ENCODE data around the gene GPRC5A.

Gene GPRC5A

DNA sequence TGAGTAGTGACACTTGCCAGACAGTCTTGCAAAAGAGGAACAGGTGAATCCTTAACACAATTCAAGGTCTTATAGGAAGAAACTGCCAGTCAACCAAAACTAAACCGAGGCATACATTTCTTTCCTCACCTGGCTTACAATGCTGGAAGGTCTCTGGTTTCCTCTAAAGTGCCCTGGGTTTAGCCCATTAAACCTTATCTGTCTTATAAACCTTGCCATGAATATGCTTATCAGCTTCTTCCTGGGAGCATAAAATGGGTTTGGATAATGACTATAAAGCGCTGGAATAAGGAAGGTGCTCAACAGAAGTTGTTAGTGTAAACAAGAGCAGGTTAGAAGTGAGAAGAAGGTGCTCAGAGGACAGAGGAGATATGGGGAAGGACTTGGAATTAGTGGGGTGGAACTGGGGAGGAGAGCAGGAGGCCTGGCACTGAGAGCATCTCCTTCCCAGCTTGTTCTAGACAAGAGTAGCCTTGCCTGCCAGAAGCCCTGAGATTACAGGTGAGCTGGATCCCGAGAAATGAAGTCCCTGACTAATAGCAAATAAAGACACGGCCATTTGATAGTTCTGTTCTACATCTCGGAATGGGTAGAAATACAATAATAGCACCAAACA lies 14.1 kb upstream of the GPRC5A start:
- Mint-ChIP-seq H3K27ac (no peak overlapping the region), H3K9me3 (no peaks in the 10 kb centered on the region), H3K36me3 (no peaks in the 10 kb centered on the region), H3K4me3 (no peak overlapping the region), H3K4me1 (no peaks in the 10 kb centered on the region), H3K27me3 (peaks cover 5% of the 10 kb centered on the region)
- ATAC-seq (ENCODE audit: low read depth) (no peak), DNase-seq (ENCODE audit: low spot score in 2 of 2) (no peak)

GRCh38 chr12:12877781-12878455 lies 13.4 kb upstream of the GPRC5A start:
- Mint-ChIP-seq H3K36me3 (no peaks in the 10 kb centered on the region), H3K9me3 (no peaks in the 10 kb centered on the region), H3K27ac (no peak overlapping the region), H3K4me1 (no peaks in the 10 kb centered on the region), H3K27me3 (peaks cover 5% of the 10 kb centered on the region), H3K4me3 (no peak overlapping the region)
- no peak for DNase-seq (ENCODE audit: low spot score in 2 of 2)
- ATAC-seq (ENCODE audit: low read depth): no peak

DNA sequence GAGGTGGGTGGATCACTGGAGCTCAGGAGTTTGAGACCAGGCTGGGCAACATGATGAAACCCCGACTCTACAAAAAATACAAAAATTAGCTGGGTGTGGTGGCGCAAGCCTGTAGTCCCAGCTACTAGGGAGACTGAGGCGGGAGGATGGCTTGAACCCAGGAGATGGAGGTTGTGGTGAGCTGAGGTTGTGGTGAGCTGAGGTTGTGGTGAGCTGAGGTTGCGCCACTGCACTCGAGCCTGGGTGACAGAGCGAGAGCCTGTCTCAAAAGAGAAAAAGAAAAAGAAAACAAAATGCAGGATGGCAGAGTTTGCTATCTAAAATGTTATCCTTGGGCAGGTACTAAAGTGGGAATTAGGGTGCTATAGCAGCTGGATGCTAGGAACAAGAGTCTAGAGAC lies 10.8 kb upstream of the GPRC5A start:
- Mint-ChIP-seq H3K4me3 (no peak overlapping the region), H3K27me3 (peaks cover 5% of the 10 kb centered on the region), H3K4me1 (no peaks in the 10 kb centered on the region), H3K36me3 (no peaks in the 10 kb centered on the region), H3K9me3 (no peaks in the 10 kb centered on the region), H3K27ac (no peak overlapping the region)
- DNase-seq (ENCODE audit: low spot score in 2 of 2) (no peak), ATAC-seq (ENCODE audit: low read depth) (no peak)

- Mint-ChIP-seq H3K27me3 (peaks cover 8% of the 10 kb centered on the region), H3K4me3 (no peak overlapping the region), H3K4me1 (no peaks in the 10 kb centered on the region), H3K36me3 (no peaks in the 10 kb centered on the region), H3K9me3 (no peaks in the 10 kb centered on the region), H3K27ac (no peak overlapping the region)
- ATAC-seq (ENCODE audit: low read depth) (no peak), DNase-seq (ENCODE audit: low spot score in 2 of 2) (no peak)
Measured at GRCh38 chr12:12881151-12881909, 10.0 kb upstream of the GPRC5A start.

GRCh38 chr12:12882288-12882687 lies 9.1 kb upstream of the GPRC5A start:
- ATAC-seq (ENCODE audit: low read depth) (no peak), DNase-seq (ENCODE audit: low spot score in 2 of 2) (no peak)
- Mint-ChIP-seq H3K36me3 (no peaks in the 10 kb centered on the region), H3K4me3 (no peak overlapping the region), H3K4me1 (no peaks in the 10 kb centered on the region), H3K27me3 (peaks cover 9% of the 10 kb centered on the region), H3K9me3 (no peaks in the 10 kb centered on the region), H3K27ac (no peak overlapping the region)

GRCh38 chr12:12883369-12884001 lies 7.9 kb upstream of the GPRC5A start:
- Mint-ChIP-seq H3K27me3 (peaks cover 9% of the 10 kb centered on the region), H3K27ac (no peak overlapping the region), H3K4me3 (no peak overlapping the region), H3K4me1 (no peaks in the 10 kb centered on the region), H3K36me3 (no peaks in the 10 kb centered on the region), H3K9me3 (no peaks in the 10 kb centered on the region)
- DNase-seq (ENCODE audit: low spot score in 2 of 2): no peak
- ATAC-seq (ENCODE audit: low read depth): no peak

GRCh38 chr12:12885096-12885792 lies 6.1 kb upstream of the GPRC5A start:
- DNase-seq (ENCODE audit: low spot score in 2 of 2) (no peak), ATAC-seq (ENCODE audit: low read depth) (no peak)
- Mint-ChIP-seq H3K36me3 (no peaks in the 10 kb centered on the region), H3K27ac (no peak overlapping the region), H3K9me3 (no peaks in the 10 kb centered on the region), H3K4me3 (no peak overlapping the region), H3K4me1 (no peaks in the 10 kb centered on the region), H3K27me3 (peaks cover 15% of the 10 kb centered on the region)

DNA sequence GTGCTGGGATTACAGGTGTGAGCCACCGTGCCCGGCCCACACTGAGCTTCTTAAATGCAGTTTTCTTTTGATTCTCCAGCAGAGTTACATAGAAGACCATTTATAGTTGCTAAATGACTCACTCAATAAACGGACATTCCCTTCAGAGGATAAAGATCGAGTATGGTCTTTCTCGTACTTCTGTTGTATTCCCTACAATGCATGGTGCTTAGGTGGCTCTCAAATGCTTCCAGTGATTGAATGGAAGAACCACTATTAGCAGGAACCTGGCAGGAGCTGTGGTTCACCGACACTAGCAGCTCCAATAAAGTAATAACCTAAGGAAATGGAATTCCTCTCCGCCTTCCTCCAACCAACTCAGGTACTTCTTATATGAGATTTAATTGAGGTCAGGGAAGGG lies 3.9 kb upstream of the GPRC5A start:
- Mint-ChIP-seq H3K4me1 (peaks cover 5% of the 10 kb centered on the region), H3K4me3 (no peak overlapping the region), H3K27me3 (peaks cover 18% of the 10 kb centered on the region), H3K9me3 (no peaks in the 10 kb centered on the region), H3K27ac (no peak overlapping the region), H3K36me3 (no peaks in the 10 kb centered on the region)
- no peak for ATAC-seq (ENCODE audit: low read depth)
- DNase-seq (ENCODE audit: low spot score in 2 of 2): no peak

GRCh38 chr12:12889701-12890100 lies 1.7 kb upstream of the GPRC5A start:
- peaks cover 5% of the 10 kb centered on the region for H3K4me1 Mint-ChIP-seq
- H3K4me3 Mint-ChIP-seq: no peak overlapping the region
- no peak for ATAC-seq (ENCODE audit: low read depth)
- no peak for DNase-seq (ENCODE audit: low spot score in 2 of 2)
- H3K27me3 Mint-ChIP-seq: peaks cover 21% of the 10 kb centered on the region
- H3K27ac Mint-ChIP-seq: no peak overlapping the region
- no peaks in the 10 kb centered on the region for H3K36me3 Mint-ChIP-seq
- H3K9me3 Mint-ChIP-seq: no peaks in the 10 kb centered on the region

DNA sequence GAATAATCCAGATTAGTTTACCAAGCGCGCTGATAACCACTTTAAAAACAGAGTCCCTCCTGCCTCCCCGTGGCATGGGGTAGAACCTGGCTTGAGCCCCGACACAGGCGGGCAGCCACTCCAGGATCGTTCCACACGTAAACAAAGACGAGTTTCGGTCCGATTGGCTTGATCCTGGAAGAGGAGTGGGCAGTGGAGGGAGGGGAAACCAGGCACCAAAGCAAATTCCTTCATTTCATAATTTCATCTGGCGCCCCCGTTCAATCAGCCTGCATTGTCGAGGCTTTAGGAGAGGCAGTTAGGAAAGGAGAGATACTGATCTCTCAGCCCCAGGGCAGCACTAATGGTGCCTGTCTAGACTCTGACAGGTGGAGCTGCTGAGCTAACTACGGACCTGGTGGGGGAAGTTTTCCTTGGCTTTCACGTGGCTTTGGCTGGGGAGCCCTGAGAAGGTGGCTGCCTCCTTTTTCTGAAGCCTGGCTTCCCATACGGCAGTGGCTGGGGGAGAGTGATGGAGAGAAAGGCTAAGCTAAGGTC lies 751 bp upstream of the GPRC5A start:
- no peak overlapping the region for H3K27ac Mint-ChIP-seq
- peak; percentile 79 for ATAC-seq (ENCODE audit: low read depth)
- no peaks in the 10 kb centered on the region for H3K9me3 Mint-ChIP-seq
- H3K4me1 Mint-ChIP-seq: peaks cover 5% of the 10 kb centered on the region
- peaks cover 23% of the 10 kb centered on the region for H3K27me3 Mint-ChIP-seq
- no peaks in the 10 kb centered on the region for H3K36me3 Mint-ChIP-seq
- H3K4me3 Mint-ChIP-seq: peak overlapping the region; percentile 83
- DNase-seq (ENCODE audit: low spot score in 2 of 2): peak in 1 of 2 donors; percentile 13

GRCh38 chr12:12891881-12892355 lies 556 bp downstream of the GPRC5A start:
- DNase-seq (ENCODE audit: low spot score in 2 of 2) (no peak), ATAC-seq (ENCODE audit: low read depth) (no peak)
- Mint-ChIP-seq H3K9me3 (no peaks in the 10 kb centered on the region), H3K36me3 (no peaks in the 10 kb centered on the region), H3K4me3 (no peak overlapping the region), H3K4me1 (peaks cover 5% of the 10 kb centered on the region), H3K27ac (no peak overlapping the region), H3K27me3 (peaks cover 20% of the 10 kb centered on the region)

GRCh38 chr12:12892681-12893141 lies 1.3 kb downstream of the GPRC5A start:
- Mint-ChIP-seq H3K4me3 (no peak overlapping the region), H3K27ac (no peak overlapping the region), H3K9me3 (no peaks in the 10 kb centered on the region), H3K4me1 (peaks cover 5% of the 10 kb centered on the region), H3K36me3 (no peaks in the 10 kb centered on the region), H3K27me3 (peaks cover 23% of the 10 kb centered on the region)
- ATAC-seq (ENCODE audit: low read depth) (no peak), DNase-seq (ENCODE audit: low spot score in 2 of 2) (no peak)

DNA sequence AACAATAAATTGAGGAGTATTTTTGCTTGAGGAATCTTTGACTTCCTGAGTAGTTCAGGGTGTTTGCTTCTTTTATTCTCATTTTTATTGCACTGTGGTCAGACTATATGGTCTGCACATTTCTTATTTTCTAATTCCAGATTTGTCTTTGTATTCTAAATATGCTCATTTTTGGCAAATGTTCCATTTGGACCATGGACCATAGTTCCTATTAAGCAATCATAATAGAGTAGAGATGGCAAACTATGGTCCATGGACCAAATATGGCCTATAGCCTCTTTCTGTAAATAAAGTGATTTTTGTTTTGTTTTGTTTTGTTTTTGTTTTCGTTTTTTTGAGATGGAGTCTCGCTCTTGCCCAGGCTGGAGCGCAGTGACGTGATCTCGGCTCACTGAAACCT lies 2.1 kb downstream of the GPRC5A start:
- no peak overlapping the region for H3K27ac Mint-ChIP-seq
- no peak overlapping the region for H3K4me3 Mint-ChIP-seq
- no peaks in the 10 kb centered on the region for H3K9me3 Mint-ChIP-seq
- H3K4me1 Mint-ChIP-seq: peaks cover 5% of the 10 kb centered on the region
- DNase-seq (ENCODE audit: low spot score in 2 of 2): no peak
- H3K27me3 Mint-ChIP-seq: peaks cover 25% of the 10 kb centered on the region
- H3K36me3 Mint-ChIP-seq: no peaks in the 10 kb centered on the region
- no peak for ATAC-seq (ENCODE audit: low read depth)
